Measurements from ENCODE around the gene PARVG.

The PARVG gene

GRCh38 chr22:44197271-44197670 lies 16.5 kb downstream of the PARVG start:
- no peak for DNase-seq

GRCh38 chr22:44199164-44199563 lies 18.4 kb downstream of the PARVG start:
- DNase-seq = no peak

- DNase-seq = no peak
Observed at GRCh38 chr22:44199866-44200265, 19.1 kb downstream of the PARVG start.

- DNase-seq = no peak
Observed at GRCh38 chr22:44200451-44200850, 19.7 kb downstream of the PARVG start.

GRCh38 chr22:44200855-44201550 lies 20.3 kb downstream of the PARVG start:
- DNase-seq = no peak

- DNase-seq = no peak
Observed at GRCh38 chr22:44201665-44202064, 20.9 kb downstream of the PARVG start.

GRCh38 chr22:44202261-44202789 lies 21.6 kb downstream of the PARVG start:
- DNase-seq = no peak

- DNase-seq = no peak
Observed at GRCh38 chr22:44203203-44203602, 22.5 kb downstream of the PARVG start.

GRCh38 chr22:44204739-44205515 lies 24.2 kb downstream of the PARVG start:
- no peak for DNase-seq

GRCh38 chr22:44205516-44206329 lies 25.0 kb downstream of the PARVG start:
- DNase-seq = no peak

- no peak for DNase-seq
Observed at GRCh38 chr22:44206330-44206645, 25.6 kb downstream of the PARVG start.

GRCh38 chr22:44206696-44207095 lies 26.0 kb downstream of the PARVG start:
- DNase-seq = no peak

- no peak for DNase-seq
Observed at GRCh38 chr22:44207173-44207980, 26.7 kb downstream of the PARVG start.

GRCh38 chr22:44207981-44208317 lies 27.2 kb downstream of the PARVG start:
- DNase-seq = no peak

GRCh38 chr22:44209343-44209742 lies 28.6 kb downstream of the PARVG start:
- no peak for DNase-seq

GRCh38 chr22:44210722-44211121 lies 30.0 kb downstream of the PARVG start:
- DNase-seq = no peak

GRCh38 chr22:44211256-44211945 lies 30.7 kb downstream of the PARVG start:
- DNase-seq = no peak

- no peak for DNase-seq
Observed at GRCh38 chr22:44211946-44212930, 31.5 kb downstream of the PARVG start.

- DNase-seq = no peak
Observed at GRCh38 chr22:44212936-44213335, 32.2 kb downstream of the PARVG start.

GRCh38 chr22:44213489-44214043 lies 32.8 kb downstream of the PARVG start:
- DNase-seq = no peak

- no peak for DNase-seq
Observed at GRCh38 chr22:44214187-44214586, 33.5 kb downstream of the PARVG start.

Measured in SHP77 (cell line).